ENCODE data around the gene KIF22. TPM values are rescaled to one million over a fixed set of nuclear protein-coding genes. Genes with fewer than 3 reads are reported as not detected.
"Not testable (repeated sequence)": the region's sequence is repeated elsewhere in the genome, so short reads cannot be mapped to it uniquely, and the experiment has no call there.

Gene KIF22
- total RNA-seq, 4 donors from 2014 or later, result 38.4 to 68.6 (median 57.2) TPM

GRCh38 chr16:29769507-29769906 is 21.0 kb upstream of the KIF22 start:
- peaks cover 13 to 17% of the 10 kb centered on the region in 2 donors for H3K4me1 ChIP-seq
- H3K27me3 ChIP-seq, result no peaks in the 10 kb centered on the region
- DNase-seq, result no peak
- intact Hi-C loops (cut with DNase I), result no loop called here
- H3K9me3 ChIP-seq, result no peaks in the 10 kb centered on the region
- TF ChIP-seq POLR2A (IDR thresholded peaks at IDR 0.05), result no peak
- no peak for TF ChIP-seq CTCF (IDR thresholded peaks at IDR 0.05)
- no peak overlapping the region for H3K27ac ChIP-seq
- no peak overlapping the region for H3K4me3 ChIP-seq (replicated peaks in 1 of 3)
- no peaks in the 10 kb centered on the region for H3K36me3 ChIP-seq
- 86 to 91% methylated on average over 2 of the region's 2 CpGs for WGBS, 2 donors

- WGBS, 2 donors, result 84 to 86% methylated on average over 7 of the region's 7 CpGs
- Histone ChIP-seq H3K4me3 (replicated peaks in 1 of 3) (no peak overlapping the region), H3K36me3 (no peaks in the 10 kb centered on the region), H3K9me3 (no peaks in the 10 kb centered on the region), H3K27me3 (no peaks in the 10 kb centered on the region), H3K4me1 (peaks cover 7 to 11% of the 10 kb centered on the region in 2 donors), H3K27ac (no peak overlapping the region)
- DNase-seq, result no peak
- TF ChIP-seq CTCF (IDR thresholded peaks at IDR 0.05) (no peak), POLR2A (IDR thresholded peaks at IDR 0.05) (no peak)
- intact Hi-C loops (cut with DNase I), result no loop called here
Observed at GRCh38 chr16:29770250-29770929, 20.2 kb upstream of the KIF22 start.

- H3K4me1 ChIP-seq; H3K27me3 ChIP-seq; DNase-seq; intact Hi-C loops (cut with DNase I); H3K27ac ChIP-seq; H3K36me3 ChIP-seq; H3K9me3 ChIP-seq; H3K4me3 ChIP-seq (replicated peaks in 1 of 3): not testable (repeated sequence)
- 88 to 93% methylated on average over 7 of the region's 7 CpGs for WGBS, 2 donors
Observed at GRCh38 chr16:29772330-29772729, 18.2 kb upstream of the KIF22 start.

- H3K9me3 ChIP-seq, result no peaks in the 10 kb centered on the region
- no peak overlapping the region for H3K4me3 ChIP-seq (replicated peaks in 1 of 3)
- no peak for DNase-seq
- no peak overlapping the region for H3K27ac ChIP-seq
- no peaks in the 10 kb centered on the region for H3K36me3 ChIP-seq
- intact Hi-C loops (cut with DNase I), result no loop called here
- no peaks in the 10 kb centered on the region for H3K4me1 ChIP-seq
- TF ChIP-seq CTCF (IDR thresholded peaks at IDR 0.05) (no peak), POLR2A (IDR thresholded peaks at IDR 0.05) (no peak)
- no peaks in the 10 kb centered on the region for H3K27me3 ChIP-seq
- WGBS, 2 donors, result 90 to 94% methylated on average over 5 of the region's 5 CpGs
Observed at GRCh38 chr16:29774730-29775129, 15.8 kb upstream of the KIF22 start.

- no peaks in the 10 kb centered on the region for H3K4me1 ChIP-seq
- no peaks in the 10 kb centered on the region for H3K27me3 ChIP-seq
- H3K9me3 ChIP-seq, result no peaks in the 10 kb centered on the region
- no peak overlapping the region for H3K4me3 ChIP-seq (replicated peaks in 1 of 3)
- no peak for DNase-seq
- WGBS, 2 donors, result 78 to 85% methylated on average over 4 of the region's 4 CpGs
- no peaks in the 10 kb centered on the region for H3K36me3 ChIP-seq
- TF ChIP-seq CTCF (IDR thresholded peaks at IDR 0.05) (no peak), POLR2A (IDR thresholded peaks at IDR 0.05) (no peak)
- no peak overlapping the region for H3K27ac ChIP-seq
- intact Hi-C loops (cut with DNase I), result no loop called here
Observed at GRCh38 chr16:29775742-29776408, 14.7 kb upstream of the KIF22 start.
